Smooth muscle cell (in vitro differentiated cells): ENCODE results near the gene PTCH2. TPM values are rescaled to one million over a fixed set of nuclear protein-coding genes. Genes with fewer than 3 reads are reported as not detected.

ENCODE experiments used
- DNase-seq: peaks from one replicate; lab custom pipeline; 2025; ENCODE audit not compliant: unreplicated experiment; lab: John Stamatoyannopoulos, UW
- H2AFZ ChIP-seq: fragments of 200-600 bp; sonication (generic); 2 replicates; pipeline ENCODE4 v1.6.0; 2016; ENCODE audit warnings: antibody characterized with exemption, low read depth, mild to moderate bottlenecking
- H3F3A ChIP-seq: fragments of 200-600 bp; sonication (generic); 2 replicates; pipeline ENCODE4 v1.6.0; 2017; ENCODE audit warnings: antibody characterized with exemption, low read depth
- H3K27ac ChIP-seq: fragments of 200-600 bp; sonication (generic); 2 replicates; pipeline ENCODE4 v1.5.1; 2016; ENCODE audit warnings: low read depth, mild to moderate bottlenecking
- H3K27me3 ChIP-seq: fragments of 200-600 bp; sonication (generic); 2 replicates; pipeline ENCODE4 v1.6.1; 2016; ENCODE audit warnings: low read depth, mild to moderate bottlenecking
- H3K36me3 ChIP-seq: fragments of 200-600 bp; sonication (generic); 2 replicates; pipeline ENCODE4 v1.5.1; 2016; ENCODE audit warnings: low read depth
- H3K4me1 ChIP-seq: fragments of 200-600 bp; sonication (generic); 2 replicates; pipeline ENCODE4 v1.5.1; 2016; ENCODE audit warnings: low read depth
- H3K4me2 ChIP-seq: fragments of 200-600 bp; sonication (generic); 2 replicates; pipeline ENCODE4 v1.6.0; 2016; ENCODE audit warnings: mild to moderate bottlenecking
- H3K4me3 ChIP-seq: fragments of 200-600 bp; sonication (generic); 2 replicates; pipeline ENCODE4 v1.5.1; 2016; ENCODE audit warnings: mild to moderate bottlenecking
- H3K79me2 ChIP-seq: fragments of 200-600 bp; sonication (generic); 2 replicates; pipeline ENCODE4 v1.6.0; 2016; ENCODE audit warnings: low read depth, mild to moderate bottlenecking
- H3K9ac ChIP-seq: fragments of 200-600 bp; sonication (generic); 2 replicates; pipeline ENCODE4 v1.6.0; 2016; ENCODE audit warnings: low read depth
- H3K9me3 ChIP-seq: fragments of 200-600 bp; sonication (generic); replicated peaks from 2 replicates; pipeline ENCODE4 v1.5.1; 2016; ENCODE audit warnings: low read depth
- H4K20me1 ChIP-seq: fragments of 200-600 bp; sonication (generic); 2 replicates; pipeline ENCODE4 v1.6.0; 2016; ENCODE audit warnings: low read depth
- CTCF ChIP-seq: fragments of 200-600 bp; sonication (generic); IDR thresholded peaks from 2 replicates; pipeline ENCODE4 v1.5.1; 2017; ENCODE audit warnings: borderline replicate concordance, mild to moderate bottlenecking, antibody characterized with exemption; ENCODE audit not compliant: insufficient read depth, poor library complexity, severe bottlenecking
- WGBS: methylation state at CpG from one replicate; pipeline ENCODE4 v1.1.7; 2016; ENCODE audit warnings: low lambda C conversion rate; 5-methylcytosine and 5-hydroxymethylcytosine counted together
- polyA plus RNA-seq: library from polyadenylated mRNA; unstranded; fragments of >200 nt; fragmentation: Nextera tagmentation; extraction: Ambion mirVana; gene quantifications from 2 replicates; pipeline ENCODE4 v1.2.1, GENCODE V29; 2016
- total RNA-seq: library from RNA; depleted of rRNA; stranded (reverse); fragments of >200 nt; gene quantifications from 2 replicates; pipeline ENCODE4 v1.2.3, GENCODE V29; 2014

PTCH2 gene
- total and polyA plus RNA-seq, 2 experiments from 2014 or later = 0.43 TPM; not detected in 1

- DNase-seq = no peak
- Histone ChIP-seq H2AFZ (no peak overlapping the region), H3K27ac (peak overlapping the region; percentile 56), H3K4me2 (peak overlapping the region; percentile 30), H3K4me3 (no peak overlapping the region), H3F3A (peaks cover 19% of the 10 kb centered on the region), H4K20me1 (peaks cover 36% of the 10 kb centered on the region), H3K79me2 (peaks cover 41% of the 10 kb centered on the region), H3K9me3 (no peaks in the 10 kb centered on the region), H3K4me1 (peaks cover 32% of the 10 kb centered on the region), H3K36me3 (no peaks in the 10 kb centered on the region), H3K9ac (no peak overlapping the region), H3K27me3 (no peaks in the 10 kb centered on the region)
- 89% methylated on average over 13 of the region's 13 CpGs for WGBS
- no peak for TF ChIP-seq CTCF
Measured at GRCh38 chr1:44803312-44804095, 39.5 kb downstream of the PTCH2 start.

- 98% methylated on average over 9 of the region's 9 CpGs for WGBS
- peaks cover 41% of the 10 kb centered on the region for H3K79me2 ChIP-seq
Measured at GRCh38 chr1:44803062-44803311, 40.1 kb downstream of the PTCH2 start.

GRCh38 chr1:44802306-44803061, 40.6 kb downstream of the PTCH2 start:
- peaks cover 24% of the 10 kb centered on the region for H3K4me1 ChIP-seq
- H2AFZ ChIP-seq = no peak overlapping the region
- H3K27ac ChIP-seq = peak overlapping the region; percentile 56
- 86% methylated on average over 13 of the region's 13 CpGs for WGBS
- peaks cover 41% of the 10 kb centered on the region for H3K79me2 ChIP-seq
- H4K20me1 ChIP-seq = peaks cover 36% of the 10 kb centered on the region
- no peak for TF ChIP-seq CTCF
- peaks cover 18% of the 10 kb centered on the region for H3F3A ChIP-seq
- peak overlapping the region; percentile 91 for H3K4me2 ChIP-seq
- H3K9me3 ChIP-seq = no peaks in the 10 kb centered on the region
- DNase-seq = no peak
- H3K4me3 ChIP-seq = peak overlapping the region; percentile 96
- H3K36me3 ChIP-seq = no peaks in the 10 kb centered on the region
- H3K9ac ChIP-seq = peak overlapping the region; percentile 97
- no peaks in the 10 kb centered on the region for H3K27me3 ChIP-seq

More at GRCh38 chr1:44803062-44803311, 40.1 kb downstream of the PTCH2 start:
- peaks cover 36% of the 10 kb centered on the region for H4K20me1 ChIP-seq
- no peak for DNase-seq
- peaks cover 27% of the 10 kb centered on the region for H3K4me1 ChIP-seq
- no peak for TF ChIP-seq CTCF
- H3K9ac ChIP-seq = no peak overlapping the region
- no peaks in the 10 kb centered on the region for H3K36me3 ChIP-seq
- H3K27ac ChIP-seq = peak overlapping the region; percentile 56
- no peak overlapping the region for H2AFZ ChIP-seq
- H3F3A ChIP-seq = peaks cover 19% of the 10 kb centered on the region
- no peaks in the 10 kb centered on the region for H3K9me3 ChIP-seq
- no peak overlapping the region for H3K4me3 ChIP-seq
- peak overlapping the region; percentile 30 for H3K4me2 ChIP-seq
- H3K27me3 ChIP-seq = no peaks in the 10 kb centered on the region
